ENCODE data around the gene ZFPM1. TPM values are rescaled to one million over a fixed set of nuclear protein-coding genes. Genes with fewer than 3 reads are reported as not detected.

Gene ZFPM1
- total and polyA plus RNA-seq, 2 experiments from 2014 or later: 0.53 to 2.2 TPM

DNA sequence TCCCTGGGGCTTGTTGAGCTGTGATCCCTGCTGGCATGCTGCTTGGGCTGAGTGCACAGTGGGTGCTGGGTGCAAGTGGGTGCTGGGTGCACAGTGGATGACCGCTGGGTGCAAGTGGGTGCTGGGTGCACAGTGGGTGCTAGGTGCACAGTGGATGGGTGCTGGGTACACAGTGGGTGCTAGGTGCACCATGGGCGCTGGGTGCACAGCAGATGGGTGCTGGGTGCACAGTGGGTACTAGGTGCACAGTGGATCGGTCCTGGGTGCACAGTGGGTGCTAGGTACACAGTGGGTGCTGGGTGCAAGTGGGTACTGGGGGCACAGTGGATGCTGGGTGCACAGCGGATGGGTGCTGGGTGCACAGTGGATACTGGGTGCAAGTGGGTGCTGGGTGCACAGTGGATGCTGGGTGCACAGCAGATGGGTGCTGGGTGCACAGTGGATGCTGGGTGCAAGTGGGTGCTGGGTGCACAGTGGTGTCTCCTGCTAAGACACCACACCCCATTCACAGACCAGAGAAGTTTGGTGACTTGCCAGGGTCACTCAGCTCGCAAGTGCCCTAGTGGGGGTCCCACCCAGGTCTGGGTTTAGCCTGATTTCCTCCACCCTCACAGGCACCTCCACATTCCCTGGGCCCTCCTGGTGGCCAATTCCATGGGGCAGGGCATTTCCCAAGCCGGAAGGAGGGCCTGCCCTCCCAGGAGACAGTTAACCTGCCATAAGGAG is 33.5 kb downstream of the ZFPM1 start (continued):
- TF ChIP-seq ETS1 (IDR thresholded peaks at IDR 0.05) (no peak), NANOG (IDR thresholded peaks at IDR 0.05; ENCODE audit: borderline replicate concordance) (no peak), EZH2 (IDR thresholded peaks at IDR 0.05; ENCODE audit: low read depth, unreplicated experiment) (no peak)

- Histone ChIP-seq H3K4me1 (ENCODE audit: insufficient read depth) (no peaks in the 10 kb centered on the region), H4K20me1 (replicated peaks; ENCODE audit: insufficient read depth) (no peaks in the 10 kb centered on the region), H2AFZ (no peak overlapping the region), H3K4me2 (no peak overlapping the region), H3K27me3 (ENCODE audit: insufficient read depth) (no peaks in the 10 kb centered on the region), H3K27ac (ENCODE audit: low read depth) (no peak overlapping the region), H3K79me2 (replicated peaks; ENCODE audit: insufficient read depth) (no peaks in the 10 kb centered on the region), H3K36me3 (ENCODE audit: insufficient read depth) (no peaks in the 10 kb centered on the region), H3K4me3 (no peak overlapping the region), H3F3A (replicated peaks; ENCODE audit: low read depth) (no peaks in the 10 kb centered on the region), H3K9me2 (ENCODE audit: insufficient read depth) (no peaks in the 10 kb centered on the region)
- H3K27ac Mint-ChIP-seq: no peak overlapping the region
- no peaks in the 10 kb centered on the region for H3K36me3 Mint-ChIP-seq (ENCODE audit: low read depth)
- H3K27me3 Mint-ChIP-seq (ENCODE audit: insufficient read depth, low read depth, poor library complexity): peaks cover 6% of the 10 kb centered on the region
- no peak overlapping the region for H3K4me3 Mint-ChIP-seq
- H3K4me1 Mint-ChIP-seq: no peaks in the 10 kb centered on the region; the same call in 1 of the 3 replicates
- no peaks in the 10 kb centered on the region for H3K9me3 Mint-ChIP-seq
- no peak for ATAC-seq
- DNase-seq (ENCODE audit: low spot score): no peak
- TF ChIP-seq STAT1 (IDR thresholded peaks at IDR 0.05; ENCODE audit: unreplicated experiment): no peak
- TF ChIP-seq ZNF114 (CRISPR knock-in tag; IDR thresholded peaks at IDR 0.05): no peak
- no peak for TF ChIP-seq ETS1 (IDR thresholded peaks at IDR 0.05)
- TF ChIP-seq, protein P1, sequence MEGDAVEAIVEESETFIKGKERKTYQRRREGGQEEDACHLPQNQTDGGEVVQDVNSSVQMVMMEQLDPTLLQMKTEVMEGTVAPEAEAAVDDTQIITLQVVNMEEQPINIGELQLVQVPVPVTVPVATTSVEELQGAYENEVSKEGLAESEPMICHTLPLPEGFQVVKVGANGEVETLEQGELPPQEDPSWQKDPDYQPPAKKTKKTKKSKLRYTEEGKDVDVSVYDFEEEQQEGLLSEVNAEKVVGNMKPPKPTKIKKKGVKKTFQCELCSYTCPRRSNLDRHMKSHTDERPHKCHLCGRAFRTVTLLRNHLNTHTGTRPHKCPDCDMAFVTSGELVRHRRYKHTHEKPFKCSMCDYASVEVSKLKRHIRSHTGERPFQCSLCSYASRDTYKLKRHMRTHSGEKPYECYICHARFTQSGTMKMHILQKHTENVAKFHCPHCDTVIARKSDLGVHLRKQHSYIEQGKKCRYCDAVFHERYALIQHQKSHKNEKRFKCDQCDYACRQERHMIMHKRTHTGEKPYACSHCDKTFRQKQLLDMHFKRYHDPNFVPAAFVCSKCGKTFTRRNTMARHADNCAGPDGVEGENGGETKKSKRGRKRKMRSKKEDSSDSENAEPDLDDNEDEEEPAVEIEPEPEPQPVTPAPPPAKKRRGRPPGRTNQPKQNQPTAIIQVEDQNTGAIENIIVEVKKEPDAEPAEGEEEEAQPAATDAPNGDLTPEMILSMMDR (conservative IDR thresholded peaks at IDR 0.05; ENCODE audit: low read depth in 2 of 2): no peak
- TF ChIP-seq POLR2AphosphoS5 (IDR thresholded peaks at IDR 0.05; ENCODE audit: low read depth): no peak
- no peak for TF ChIP-seq REST (IDR thresholded peaks at IDR 0.05; ENCODE audit: unreplicated experiment)
- TF ChIP-seq EZH2 (IDR thresholded peaks at IDR 0.05; ENCODE audit: low read depth, unreplicated experiment): no peak
- TF ChIP-seq JUNB (IDR thresholded peaks at IDR 0.05; ENCODE audit: unreplicated experiment): no peak
- TF ChIP-seq ZNF462 (CRISPR knock-in tag; IDR thresholded peaks at IDR 0.05): no peak
- no peak for TF ChIP-seq CREB1 (CRISPR knock-in tag; IDR thresholded peaks at IDR 0.05; ENCODE audit: low read depth)
Observed at GRCh38 chr16:88487124-88487432, 34.0 kb downstream of the ZFPM1 start.

All from GM23338 (cell line).